ENCODE results near the gene CDC25A. TPM values are rescaled to one million over a fixed set of nuclear protein-coding genes. Genes with fewer than 3 reads are reported as not detected.
"Not testable (repeated sequence)": the region's sequence is repeated elsewhere in the genome, so short reads cannot be mapped to it uniquely, and the experiment has no call there.

Gene CDC25A
- total and polyA plus RNA-seq, 4 donors = 0.08 to 1.8 (median 0.54) TPM

DNA sequence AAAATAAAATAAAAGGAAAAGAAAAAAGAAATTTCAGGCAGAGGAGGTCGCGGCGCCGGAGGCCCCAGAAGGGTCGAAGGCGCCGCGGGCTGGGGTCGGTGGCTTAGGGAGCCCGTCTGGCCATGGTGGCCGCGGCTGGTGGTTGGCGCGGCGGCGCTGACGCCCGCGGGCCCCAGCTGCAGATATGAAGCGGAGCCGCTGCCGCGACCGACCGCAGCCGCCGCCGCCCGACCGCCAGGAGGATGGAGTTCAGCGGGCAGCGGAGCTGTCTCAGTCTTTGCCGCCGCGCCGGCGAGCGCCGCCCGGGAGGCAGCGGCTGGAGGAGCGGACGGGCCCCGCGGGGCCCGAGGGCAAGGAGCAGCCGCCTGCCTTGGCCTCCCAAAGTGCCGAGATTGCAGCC, 22.3 kb upstream of the CDC25A start:
- H3K36me3 ChIP-seq (ENCODE audit: control insufficient read depth in 1 of 2, insufficient read depth in 2 of 2, low read length in 1 of 2); ATAC-seq (ENCODE audit: low FRiP score); H3K4me3 ChIP-seq (ENCODE audit: low read length in 2 of 2); H3K27me3 ChIP-seq (ENCODE audit: control insufficient read depth in 1 of 2, insufficient read depth in 2 of 2, low read length in 1 of 2); intact Hi-C loops (cut with DNase I); H3K9me3 ChIP-seq (ENCODE audit: control insufficient read depth, low read length); DNase-seq; H3K4me1 ChIP-seq (ENCODE audit: control insufficient read depth in 1 of 2, insufficient read depth in 2 of 2, low read length in 2 of 2); H3K27ac ChIP-seq (ENCODE audit: low read depth in 1 of 2, low read length in 2 of 2): not testable (repeated sequence)
- WGBS, 2 donors = 85 to 86% methylated on average over 40 to 41 of the region's 48 CpGs

DNA sequence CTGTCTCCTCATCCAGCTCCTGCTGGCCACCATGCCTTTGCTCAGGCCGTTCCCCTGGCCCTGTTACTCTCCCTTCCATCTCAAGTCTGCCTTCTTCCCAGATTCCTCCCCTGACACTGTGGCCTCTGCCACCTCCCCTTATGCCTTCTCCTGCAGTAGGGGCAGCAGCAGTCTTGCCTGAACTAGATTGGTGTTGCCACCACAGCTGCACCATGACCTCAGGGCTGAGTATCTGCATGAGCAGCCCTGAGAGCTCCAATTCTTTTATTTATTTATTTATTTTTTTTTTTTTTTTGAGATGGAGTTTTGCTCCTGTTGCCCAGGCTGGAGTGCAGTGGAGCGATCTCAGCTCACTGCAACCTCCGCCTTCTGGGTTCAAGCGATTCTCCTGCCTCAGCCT, 21.2 kb upstream of the CDC25A start:
- no peak for ATAC-seq (ENCODE audit: low FRiP score)
- WGBS, 2 donors = 96 to 97% methylated on average over 4 of the region's 4 CpGs
- no peak for DNase-seq
- no peak overlapping the region for H3K4me3 ChIP-seq (ENCODE audit: low read length in 2 of 2)
- intact Hi-C loops (cut with DNase I) = no loop called here
- H3K27me3 ChIP-seq (ENCODE audit: control insufficient read depth in 1 of 2, insufficient read depth in 2 of 2, low read length in 1 of 2) = no peaks in the 10 kb centered on the region
- no peaks in the 10 kb centered on the region for H3K4me1 ChIP-seq (ENCODE audit: control insufficient read depth in 1 of 2, insufficient read depth in 2 of 2, low read length in 2 of 2)
- H3K27ac ChIP-seq (ENCODE audit: low read depth in 1 of 2, low read length in 2 of 2) = no peak overlapping the region
- no peaks in the 10 kb centered on the region for H3K36me3 ChIP-seq (ENCODE audit: control insufficient read depth in 1 of 2, insufficient read depth in 2 of 2, low read length in 1 of 2)
- no peaks in the 10 kb centered on the region for H3K9me3 ChIP-seq (ENCODE audit: control insufficient read depth, low read length)

GRCh38 chr3:48208076-48208475, 19.9 kb upstream of the CDC25A start:
- no peak overlapping the region for H3K27ac ChIP-seq (ENCODE audit: low read depth in 1 of 2, low read length in 2 of 2)
- H3K4me1 ChIP-seq (ENCODE audit: control insufficient read depth in 1 of 2, insufficient read depth in 2 of 2, low read length in 2 of 2) = no peaks in the 10 kb centered on the region
- intact Hi-C loops (cut with DNase I) = no loop called here
- no peaks in the 10 kb centered on the region for H3K9me3 ChIP-seq (ENCODE audit: control insufficient read depth, low read length)
- no peaks in the 10 kb centered on the region for H3K36me3 ChIP-seq (ENCODE audit: control insufficient read depth in 1 of 2, insufficient read depth in 2 of 2, low read length in 1 of 2)
- DNase-seq = no peak
- ATAC-seq (ENCODE audit: low FRiP score) = no peak
- 73 to 75% methylated on average over 3 of the region's 3 CpGs for WGBS, 2 donors
- no peaks in the 10 kb centered on the region for H3K27me3 ChIP-seq (ENCODE audit: control insufficient read depth in 1 of 2, insufficient read depth in 2 of 2, low read length in 1 of 2)
- no peak overlapping the region for H3K4me3 ChIP-seq (ENCODE audit: low read length in 2 of 2)

- DNase-seq = no peak
- H3K27me3 ChIP-seq (ENCODE audit: control insufficient read depth in 1 of 2, insufficient read depth in 2 of 2, low read length in 1 of 2) = no peaks in the 10 kb centered on the region
Measured at GRCh38 chr3:48202632-48203031, 14.4 kb upstream of the CDC25A start.

DNA sequence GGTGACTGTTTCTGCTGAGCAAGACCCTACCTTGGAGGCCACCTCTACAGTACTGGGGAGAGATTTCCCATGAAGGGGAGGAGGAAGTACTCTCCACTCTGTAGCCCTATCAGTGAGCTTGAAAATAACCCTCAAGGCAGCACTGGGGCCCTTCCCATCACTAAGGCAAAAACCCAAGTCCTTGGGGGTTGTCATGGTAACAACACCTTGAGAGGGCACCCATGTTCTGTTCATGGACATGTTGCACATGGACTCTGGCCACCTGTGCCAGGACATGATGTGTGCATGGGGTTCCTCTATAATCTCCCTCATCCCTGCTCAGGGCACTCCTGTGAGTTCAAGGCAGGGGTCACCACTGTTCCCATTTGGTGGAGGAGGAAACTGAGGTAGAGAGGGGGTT, 10.9 kb upstream of the CDC25A start:
- Histone ChIP-seq H3K4me3 (ENCODE audit: low read length in 2 of 2) (no peak overlapping the region), H3K4me1 (ENCODE audit: control insufficient read depth in 1 of 2, insufficient read depth in 2 of 2, low read length in 2 of 2) (no peaks in the 10 kb centered on the region), H3K27me3 (ENCODE audit: control insufficient read depth in 1 of 2, insufficient read depth in 2 of 2, low read length in 1 of 2) (no peaks in the 10 kb centered on the region), H3K36me3 (ENCODE audit: control insufficient read depth in 1 of 2, insufficient read depth in 2 of 2, low read length in 1 of 2) (no peaks in the 10 kb centered on the region), H3K9me3 (ENCODE audit: control insufficient read depth, low read length) (no peaks in the 10 kb centered on the region), H3K27ac (ENCODE audit: low read depth in 1 of 2, low read length in 2 of 2) (no peak overlapping the region)
- intact Hi-C loops (cut with DNase I) = no loop called here
- DNase-seq = no peak
- no peak for ATAC-seq (ENCODE audit: low FRiP score)

More at GRCh38 chr3:48202632-48203031, 14.4 kb upstream of the CDC25A start:
- Histone ChIP-seq H3K4me1 (ENCODE audit: control insufficient read depth in 1 of 2, insufficient read depth in 2 of 2, low read length in 2 of 2) (no peaks in the 10 kb centered on the region), H3K4me3 (ENCODE audit: low read length in 2 of 2) (no peak overlapping the region), H3K27ac (ENCODE audit: low read depth in 1 of 2, low read length in 2 of 2) (no peak overlapping the region), H3K9me3 (ENCODE audit: control insufficient read depth, low read length) (no peaks in the 10 kb centered on the region), H3K36me3 (ENCODE audit: control insufficient read depth in 1 of 2, insufficient read depth in 2 of 2, low read length in 1 of 2) (no peaks in the 10 kb centered on the region)
- no peak for ATAC-seq (ENCODE audit: low FRiP score)
- WGBS, 2 donors = 73 to 74% methylated on average over 6 of the region's 6 CpGs
- intact Hi-C loops (cut with DNase I) = no loop called here

DNA sequence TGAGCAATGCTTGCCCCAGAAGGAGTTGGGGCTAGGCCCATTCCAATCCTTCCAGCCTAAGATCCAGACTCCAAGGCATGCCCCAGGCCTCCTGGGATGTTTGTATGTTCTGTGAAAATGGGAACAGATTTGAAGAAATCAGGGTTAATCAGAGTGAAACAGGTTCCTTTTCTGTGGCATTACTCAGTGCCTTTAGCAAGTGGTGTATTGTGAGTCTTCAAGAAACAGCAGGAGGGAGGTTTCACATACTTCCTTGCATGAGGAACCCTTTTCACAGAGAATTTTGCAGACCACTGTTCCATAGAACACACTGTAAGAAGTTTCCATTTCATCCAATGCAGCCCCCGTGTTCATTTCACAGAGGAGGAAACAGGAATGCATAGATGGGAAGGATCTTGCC, 8.4 kb upstream of the CDC25A start:
- DNase-seq = no peak
- no peak overlapping the region for H3K27ac ChIP-seq (ENCODE audit: low read depth in 1 of 2, low read length in 2 of 2)
- H3K4me1 ChIP-seq (ENCODE audit: control insufficient read depth in 1 of 2, insufficient read depth in 2 of 2, low read length in 2 of 2) = no peaks in the 10 kb centered on the region
- 78 to 80% methylated on average over 1 of the region's 1 CpG for WGBS, 2 donors
- H3K27me3 ChIP-seq (ENCODE audit: control insufficient read depth in 1 of 2, insufficient read depth in 2 of 2, low read length in 1 of 2) = no peaks in the 10 kb centered on the region
- ATAC-seq (ENCODE audit: low FRiP score) = no peak
- intact Hi-C loops (cut with DNase I) = no loop called here
- H3K36me3 ChIP-seq (ENCODE audit: control insufficient read depth in 1 of 2, insufficient read depth in 2 of 2, low read length in 1 of 2) = no peaks in the 10 kb centered on the region
- H3K9me3 ChIP-seq (ENCODE audit: control insufficient read depth, low read length) = no peaks in the 10 kb centered on the region
- H3K4me3 ChIP-seq (ENCODE audit: low read length in 2 of 2) = no peak overlapping the region

DNA sequence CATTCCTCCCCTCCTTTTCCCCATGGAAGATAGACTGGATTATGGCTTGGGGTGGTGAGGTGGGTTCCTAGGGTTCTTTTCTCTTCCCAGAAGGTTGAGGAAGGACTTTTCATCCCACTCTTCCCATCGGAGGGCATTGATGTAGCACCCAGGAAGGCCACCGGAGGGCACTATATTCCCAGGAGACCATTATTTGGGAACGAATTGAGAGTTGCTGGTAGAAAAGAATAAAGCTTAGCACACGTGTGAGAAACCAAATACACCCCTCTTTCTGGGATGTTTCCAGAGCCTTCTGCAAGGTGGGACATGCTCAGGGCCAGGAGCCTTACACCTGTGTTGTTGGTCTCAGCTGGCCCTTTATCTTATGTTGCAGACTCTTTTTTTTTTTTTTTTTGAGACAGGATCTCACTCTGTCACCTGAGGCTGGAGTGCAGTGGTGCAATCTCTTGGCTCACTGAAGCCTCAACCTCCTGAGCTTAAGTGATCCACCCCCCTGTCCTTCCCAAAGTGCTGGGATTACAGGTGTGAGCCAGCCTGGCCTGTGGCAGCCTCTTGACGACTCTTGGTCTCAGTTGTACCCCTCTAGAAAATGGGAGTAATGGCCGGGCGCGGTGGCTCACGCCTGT, 6.3 kb upstream of the CDC25A start:
- no peaks in the 10 kb centered on the region for H3K9me3 ChIP-seq (ENCODE audit: control insufficient read depth, low read length)
- 50 to 52% methylated on average over 9 of the region's 9 CpGs for WGBS, 2 donors
- DNase-seq (peak in 1 of 2 donors; percentile 81), ATAC-seq (ENCODE audit: low FRiP score) (peak; percentile 82)
- H3K27ac ChIP-seq (ENCODE audit: low read depth in 1 of 2, low read length in 2 of 2) = no peak overlapping the region
- no peaks in the 10 kb centered on the region for H3K27me3 ChIP-seq (ENCODE audit: control insufficient read depth in 1 of 2, insufficient read depth in 2 of 2, low read length in 1 of 2)
- H3K4me3 ChIP-seq (ENCODE audit: low read length in 2 of 2) = no peak overlapping the region
- H3K4me1 ChIP-seq (ENCODE audit: control insufficient read depth in 1 of 2, insufficient read depth in 2 of 2, low read length in 2 of 2) = no peaks in the 10 kb centered on the region
- intact Hi-C loops (cut with DNase I) = no loop called here
- no peaks in the 10 kb centered on the region for H3K36me3 ChIP-seq (ENCODE audit: control insufficient read depth in 1 of 2, insufficient read depth in 2 of 2, low read length in 1 of 2)

- Histone ChIP-seq H3K36me3 (ENCODE audit: control insufficient read depth in 1 of 2, insufficient read depth in 2 of 2, low read length in 1 of 2) (no peaks in the 10 kb centered on the region), H3K27me3 (ENCODE audit: control insufficient read depth in 1 of 2, insufficient read depth in 2 of 2, low read length in 1 of 2) (no peaks in the 10 kb centered on the region), H3K4me3 (ENCODE audit: low read length in 2 of 2) (no peak overlapping the region), H3K9me3 (ENCODE audit: control insufficient read depth, low read length) (no peaks in the 10 kb centered on the region), H3K4me1 (ENCODE audit: control insufficient read depth in 1 of 2, insufficient read depth in 2 of 2, low read length in 2 of 2) (no peaks in the 10 kb centered on the region), H3K27ac (ENCODE audit: low read depth in 1 of 2, low read length in 2 of 2) (no peak overlapping the region)
- ATAC-seq (ENCODE audit: low FRiP score) (no peak), DNase-seq (no peak)
- intact Hi-C loops (cut with DNase I) = no loop called here
- 87 to 89% methylated on average over 3 of the region's 3 CpGs for WGBS, 2 donors
Measured at GRCh38 chr3:48190911-48191310, 2.7 kb upstream of the CDC25A start.

DNA sequence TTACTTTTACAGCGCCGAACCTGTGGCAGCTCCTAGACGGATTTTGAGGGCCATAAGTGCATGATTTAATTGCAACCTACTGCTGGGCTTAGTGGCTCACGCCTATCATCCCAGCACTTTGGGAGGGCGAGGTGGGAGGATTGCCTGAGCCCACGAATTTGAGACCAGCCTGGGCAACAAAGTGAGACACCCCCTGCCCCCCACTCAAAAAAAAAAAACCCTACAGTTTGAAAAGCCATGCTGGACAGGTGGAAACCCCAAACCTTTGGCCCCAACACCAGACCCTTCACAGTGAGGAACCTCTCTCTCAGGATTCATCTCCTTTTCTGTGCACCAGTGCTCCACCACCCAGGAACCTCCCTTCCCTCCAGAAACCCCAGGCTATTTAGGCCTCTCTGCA, 1.1 kb upstream of the CDC25A start:
- Histone ChIP-seq H3K36me3 (ENCODE audit: control insufficient read depth in 1 of 2, insufficient read depth in 2 of 2, low read length in 1 of 2) (no peaks in the 10 kb centered on the region), H3K27me3 (ENCODE audit: control insufficient read depth in 1 of 2, insufficient read depth in 2 of 2, low read length in 1 of 2) (no peaks in the 10 kb centered on the region), H3K4me1 (ENCODE audit: control insufficient read depth in 1 of 2, insufficient read depth in 2 of 2, low read length in 2 of 2) (no peaks in the 10 kb centered on the region), H3K27ac (ENCODE audit: low read depth in 1 of 2, low read length in 2 of 2) (no peak overlapping the region), H3K9me3 (ENCODE audit: control insufficient read depth, low read length) (no peaks in the 10 kb centered on the region), H3K4me3 (ENCODE audit: low read length in 2 of 2) (no peak overlapping the region)
- no peak for ATAC-seq (ENCODE audit: low FRiP score)
- intact Hi-C loops (cut with DNase I) = no loop called here
- no peak for DNase-seq
- WGBS, 2 donors = 85 to 92% methylated on average over 6 of the region's 6 CpGs
